HEK293T (cell line): Measurements from ENCODE around the gene CCDC83.

ENCODE experiments used
- ARNT ChIP-seq: fragments of 450-650 bp; IDR thresholded peaks from 2 replicates; pipeline ENCODE4 v1.6.1; 2017; ENCODE audit warnings: mild to moderate bottlenecking
- BHLHE40 ChIP-seq: fragments of 450-650 bp; IDR thresholded peaks from 2 replicates; pipeline ENCODE4 v1.6.1; 2016; ENCODE audit warnings: mild to moderate bottlenecking, moderate library complexity, borderline replicate concordance
- CTBP1 ChIP-seq: fragments of 450-650 bp; IDR thresholded peaks from 2 replicates; pipeline ENCODE4 v1.6.1; 2016; ENCODE audit warnings: borderline replicate concordance
- ELF4 ChIP-seq: fragments of 450-650 bp; IDR thresholded peaks from 2 replicates; pipeline ENCODE4 v1.6.1; 2017; ENCODE audit warnings: antibody characterized with exemption
- FOXA1 ChIP-seq: fragments of 450-650 bp; IDR thresholded peaks from 2 replicates; pipeline ENCODE4 v1.6.1; 2016; ENCODE audit warnings: mild to moderate bottlenecking
- FOXM1 ChIP-seq: fragments of 450-650 bp; IDR thresholded peaks from 2 replicates; pipeline ENCODE4 v1.6.1; 2017; ENCODE audit warnings: mild to moderate bottlenecking, borderline replicate concordance
- HDGF ChIP-seq: fragments of 450-650 bp; IDR thresholded peaks from 2 replicates; pipeline ENCODE4 v1.6.1; 2017; ENCODE audit warnings: antibody characterized with exemption, borderline replicate concordance
- L3MBTL2 ChIP-seq: fragments of 450-650 bp; conservative IDR thresholded peaks from 2 replicates; pipeline ENCODE4 v1.6.1; 2016; ENCODE audit warnings: mild to moderate bottlenecking
- LEF1 ChIP-seq: fragments of 450-650 bp; IDR thresholded peaks from 2 replicates; pipeline ENCODE4 v1.6.1; 2017; ENCODE audit warnings: mild to moderate bottlenecking, borderline replicate concordance
- NFRKB ChIP-seq: fragments of 450-650 bp; IDR thresholded peaks from 2 replicates; pipeline ENCODE4 v1.6.1; 2016; ENCODE audit warnings: mild to moderate bottlenecking, moderate library complexity
- PKNOX1 ChIP-seq: fragments of 450-650 bp; IDR thresholded peaks from 2 replicates; pipeline ENCODE4 v1.6.1; 2016
- SP1 ChIP-seq: fragments of 450-650 bp; IDR thresholded peaks from 2 replicates; pipeline ENCODE4 v1.6.1; 2017
- SUZ12 ChIP-seq: fragments of 450-650 bp; IDR thresholded peaks from 2 replicates; pipeline ENCODE4 v1.6.1; 2016; ENCODE audit warnings: mild to moderate bottlenecking
- TARDBP ChIP-seq: fragments of 450-650 bp; IDR thresholded peaks from 2 replicates; pipeline ENCODE4 v1.6.1; 2016

- TF ChIP-seq FOXM1 (no peak), NFRKB (no peak), PKNOX1 (no peak), BHLHE40 (no peak), ELF4 (no peak), LEF1 (no peak), SUZ12 (no peak), ARNT (no peak), CTBP1 (no peak), FOXA1 (no peak), HDGF (no peak), TARDBP (no peak), SP1 (no peak), L3MBTL2 (no peak; the same call in 1 of the 2 replicates)
Observed at GRCh38 chr11:85811624-85812023, 43.6 kb upstream of the CCDC83 start.
